GM12875 (cell line): Measurements from ENCODE around the gene NLN.
"Not testable (repeated sequence)": the region's sequence is repeated elsewhere in the genome, so short reads cannot be mapped to it uniquely, and the experiment has no call there.

Source experiments
- H3K4me3 ChIP-seq: one replicate; pipeline ENCODE4 v1.5.1; 2011; ENCODE audit warnings: low read depth, low read length, control low read depth
- CTCF ChIP-seq: IDR thresholded peaks from 2 replicates; pipeline ENCODE4 v1.5.1; 2011; ENCODE audit warnings: low read depth, mild to moderate bottlenecking, control low read depth, inconsistent platforms, low read length, moderate library complexity, borderline replicate concordance; ENCODE audit not compliant: insufficient read depth

Gene NLN

GRCh38 chr5:65832152-65832551 lies 110.1 kb downstream of the NLN start:
- no peak overlapping the region for H3K4me3 ChIP-seq
- no peak for TF ChIP-seq CTCF

GRCh38 chr5:65832603-65833228 lies 110.7 kb downstream of the NLN start:
- no peak for TF ChIP-seq CTCF
- no peak overlapping the region for H3K4me3 ChIP-seq

- H3K4me3 ChIP-seq = no peak overlapping the region
- TF ChIP-seq CTCF = no peak
Measured at GRCh38 chr5:65833780-65834179, 111.8 kb downstream of the NLN start.

GRCh38 chr5:65834306-65834705 lies 112.3 kb downstream of the NLN start:
- no peak for TF ChIP-seq CTCF
- H3K4me3 ChIP-seq = no peak overlapping the region

- no peak for TF ChIP-seq CTCF
- no peak overlapping the region for H3K4me3 ChIP-seq
Measured at GRCh38 chr5:65835191-65835590, 113.2 kb downstream of the NLN start.

- no peak for TF ChIP-seq CTCF
- H3K4me3 ChIP-seq = no peak overlapping the region
Measured at GRCh38 chr5:65837139-65837538, 115.1 kb downstream of the NLN start.

GRCh38 chr5:65839170-65839569 lies 117.2 kb downstream of the NLN start:
- H3K4me3 ChIP-seq = not testable (repeated sequence)

GRCh38 chr5:65840071-65840470 lies 118.1 kb downstream of the NLN start:
- no peak for TF ChIP-seq CTCF
- H3K4me3 ChIP-seq = no peak overlapping the region

GRCh38 chr5:65844763-65845162 lies 122.8 kb downstream of the NLN start:
- H3K4me3 ChIP-seq = not testable (repeated sequence)
